HG03558 (cell line): ENCODE results near the gene NUP160.
"Not testable (repeated sequence)": the region's sequence is repeated elsewhere in the genome, so short reads cannot be mapped to it uniquely, and the experiment has no call there.

ENCODE experiments used
- ATAC-seq: cut with Tn5 transposase; IDR thresholded peaks from one replicate; pipeline ENCODE4 v1.9.1; 2021; ENCODE audit warnings: moderate number of reproducible peaks; ENCODE audit not compliant: unreplicated experiment; ENCODE audit errors: extremely low read depth

NUP160 gene

DNA sequence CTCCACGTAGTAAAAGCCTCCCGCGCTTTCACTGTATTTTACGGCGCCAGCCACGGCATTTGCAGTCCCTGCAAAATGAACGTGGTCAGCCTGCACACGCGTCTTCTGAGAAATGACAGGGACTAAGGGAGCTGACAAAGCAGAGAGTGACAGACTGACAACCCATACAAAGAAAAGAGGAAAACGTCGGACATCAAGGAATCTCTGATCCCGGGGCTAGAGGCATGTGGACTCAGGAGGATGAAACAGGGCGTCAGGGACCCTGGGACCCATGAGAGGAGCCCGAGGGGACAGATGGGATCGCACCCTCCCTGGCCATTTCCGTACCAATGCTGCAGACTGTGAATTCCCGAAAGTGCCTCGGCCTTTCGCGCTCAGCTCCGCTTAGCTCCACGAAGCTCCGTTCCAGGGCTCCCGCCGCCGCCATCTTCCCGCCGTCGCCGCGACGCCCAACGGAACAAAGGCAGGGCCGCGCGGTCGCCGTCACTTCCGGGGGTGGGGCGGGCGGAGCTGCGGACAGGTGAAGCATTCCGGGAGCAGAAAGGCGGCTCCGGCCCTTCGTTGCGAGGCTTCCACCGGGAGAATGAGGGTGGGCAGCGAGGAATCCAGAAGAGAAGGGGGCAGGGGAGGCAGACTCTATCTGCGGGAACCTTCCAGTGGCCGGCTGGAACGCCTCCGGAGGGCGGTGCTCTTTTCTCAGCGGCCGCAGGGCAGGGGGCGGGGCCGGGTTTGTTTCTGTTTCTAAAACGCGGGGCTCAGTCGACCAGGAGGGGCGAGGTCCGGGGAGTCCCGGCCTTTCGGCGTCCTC, at the start of gene NUP160:
Gene NUP160 (minus strand): TSS at position 459 of the 808 bp plus-strand sequence. CDS start 32 bp downstream, at position 427.
- ATAC-seq = no peak

DNA sequence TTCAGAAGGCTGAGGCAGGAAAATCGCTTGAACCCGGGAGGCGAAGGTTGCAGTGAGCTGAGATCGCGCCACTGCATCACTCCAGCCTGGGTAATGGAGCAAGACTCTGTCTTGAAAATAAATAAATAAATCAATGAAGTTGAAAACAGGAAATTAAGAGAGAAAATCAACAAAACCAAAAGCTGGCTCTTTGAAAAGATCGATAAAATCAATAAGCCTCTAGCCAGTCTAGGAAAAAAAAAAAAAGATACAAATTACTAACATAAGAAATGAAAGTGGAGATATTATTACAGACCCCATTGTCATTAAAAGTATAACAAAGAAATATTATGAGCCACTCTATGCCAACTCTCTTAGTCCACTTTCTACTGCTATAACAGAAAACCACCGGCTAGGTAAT, 48.0 kb upstream of the NUP160 start:
- ATAC-seq = no peak

- ATAC-seq = no peak
Observed at GRCh38 chr11:47895035-47895434, 46.9 kb upstream of the NUP160 start.

DNA sequence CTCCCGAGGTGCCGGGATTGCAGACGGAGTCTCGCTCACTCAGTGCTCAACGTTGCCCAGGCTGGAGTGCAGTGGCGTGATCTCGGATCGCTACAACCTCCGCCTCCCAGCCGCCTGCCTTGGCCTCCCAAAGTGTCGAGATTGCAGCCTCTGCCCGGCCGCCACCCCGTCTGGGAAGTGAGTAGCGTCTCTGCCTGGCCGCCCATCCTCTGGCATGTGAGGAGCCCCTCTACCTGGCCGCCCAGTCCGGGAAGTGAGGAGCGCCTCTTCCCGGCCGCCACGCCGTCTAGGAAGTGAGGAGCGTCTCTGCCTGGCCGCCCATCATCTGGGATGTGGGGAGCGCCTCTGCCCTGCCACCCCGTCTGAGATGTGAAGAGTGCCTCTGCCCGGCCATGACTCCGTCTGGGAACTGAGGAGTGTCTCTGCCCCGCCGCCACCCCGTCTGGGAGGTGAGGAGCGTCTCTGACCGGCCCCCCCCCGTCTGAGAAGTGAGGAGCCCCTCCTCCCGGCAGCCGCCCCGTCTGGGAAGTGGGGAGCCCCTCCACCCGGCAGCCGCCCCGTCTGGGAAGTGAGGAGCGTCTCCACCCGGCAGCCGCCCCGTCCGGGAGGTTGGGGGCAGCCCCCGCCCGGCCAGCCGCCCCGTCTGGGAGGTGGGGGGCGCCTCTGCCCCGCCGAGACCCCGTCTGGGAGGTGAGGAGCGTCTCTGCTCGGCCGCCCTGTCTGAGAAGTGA, 44.6 kb upstream of the NUP160 start:
- ATAC-seq = not testable (repeated sequence)

- ATAC-seq = no peak
Observed at GRCh38 chr11:47891886-47892285, 43.7 kb upstream of the NUP160 start.

DNA sequence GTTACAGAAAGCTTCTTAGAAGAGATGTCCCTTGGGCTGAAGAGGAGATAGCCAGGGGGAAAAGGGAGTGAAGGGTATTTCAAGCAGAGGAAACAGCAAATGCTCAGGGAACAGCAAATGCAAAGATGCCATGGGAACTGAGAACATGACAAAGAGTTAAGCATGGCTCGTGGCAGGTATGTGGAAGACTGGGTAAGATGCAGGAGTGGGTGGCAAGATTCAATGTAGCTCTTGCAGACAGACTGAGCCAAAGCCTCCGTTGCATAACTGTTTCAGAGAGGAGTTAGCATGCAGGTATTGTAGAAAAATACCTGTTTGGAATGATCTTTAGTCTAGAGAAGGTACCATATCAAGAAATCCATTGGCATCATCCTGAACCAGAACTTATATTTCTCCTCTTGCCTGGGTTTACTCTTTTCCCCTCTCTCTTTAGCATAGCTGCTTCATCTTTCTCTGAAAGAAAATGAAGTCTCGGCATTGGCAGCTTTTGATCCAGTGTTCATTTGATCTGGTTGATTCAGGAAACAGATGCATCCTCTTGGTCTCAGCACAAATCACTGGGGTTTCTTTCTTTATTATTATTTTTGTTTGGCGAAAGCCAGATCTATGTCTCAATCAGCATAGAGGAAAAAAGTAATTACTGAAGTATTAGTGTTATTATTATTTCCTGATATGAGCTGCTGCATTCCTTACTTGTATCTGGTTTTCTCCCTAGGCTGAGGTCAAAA, 41.7 kb upstream of the NUP160 start:
- no peak for ATAC-seq

DNA sequence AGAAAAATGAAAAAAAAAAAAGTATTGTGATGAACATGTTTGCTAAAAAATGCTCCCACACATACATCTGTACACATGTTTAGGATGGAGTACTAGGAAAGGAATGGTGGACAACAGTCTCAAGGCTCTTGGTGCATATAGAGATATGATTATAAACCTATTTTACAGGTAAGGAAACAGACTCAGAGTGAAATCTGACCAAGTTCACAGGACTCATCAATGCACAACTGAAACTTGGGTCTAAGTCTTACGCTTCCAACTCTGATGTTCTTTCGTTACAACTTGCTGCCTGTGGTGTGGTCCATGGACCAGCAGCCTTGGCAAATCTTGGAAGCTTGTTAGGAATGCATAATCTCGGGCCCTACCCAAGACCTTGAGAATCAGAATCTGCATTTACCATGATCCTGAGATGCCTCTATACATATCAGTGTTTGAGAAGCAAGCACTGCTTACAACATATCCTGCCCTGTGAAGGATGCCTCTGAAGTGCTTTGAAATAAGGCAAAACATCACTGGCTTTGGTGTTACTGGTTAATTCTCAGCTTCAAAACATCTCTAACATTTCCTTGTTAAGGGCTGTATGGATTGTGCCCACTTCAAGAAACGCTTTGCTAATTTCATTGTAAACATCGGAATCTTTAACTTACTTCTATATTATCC, 39.9 kb upstream of the NUP160 start:
- ATAC-seq = no peak

DNA sequence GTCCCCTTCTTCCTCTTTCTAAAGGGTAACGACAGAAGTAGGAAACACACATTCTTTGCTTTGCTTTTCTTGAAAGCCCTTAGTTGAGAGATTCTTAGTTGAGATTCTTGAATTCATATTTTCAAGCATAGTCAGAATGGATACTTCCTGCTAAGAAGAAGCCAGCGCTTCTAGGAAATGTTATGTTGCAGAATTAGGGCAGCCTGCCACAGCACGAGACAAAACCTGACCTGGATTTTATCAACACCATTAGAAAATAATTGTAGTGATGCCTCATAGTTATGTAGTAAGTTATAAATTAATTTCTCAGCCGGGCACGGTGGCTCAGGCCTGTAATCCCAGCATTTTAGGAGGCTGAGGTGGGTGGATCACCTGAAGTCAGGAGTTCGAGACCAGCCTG, 37.9 kb upstream of the NUP160 start:
- no peak for ATAC-seq

GRCh38 chr11:47882437-47882836, 34.3 kb upstream of the NUP160 start:
- not testable (repeated sequence) for ATAC-seq

DNA sequence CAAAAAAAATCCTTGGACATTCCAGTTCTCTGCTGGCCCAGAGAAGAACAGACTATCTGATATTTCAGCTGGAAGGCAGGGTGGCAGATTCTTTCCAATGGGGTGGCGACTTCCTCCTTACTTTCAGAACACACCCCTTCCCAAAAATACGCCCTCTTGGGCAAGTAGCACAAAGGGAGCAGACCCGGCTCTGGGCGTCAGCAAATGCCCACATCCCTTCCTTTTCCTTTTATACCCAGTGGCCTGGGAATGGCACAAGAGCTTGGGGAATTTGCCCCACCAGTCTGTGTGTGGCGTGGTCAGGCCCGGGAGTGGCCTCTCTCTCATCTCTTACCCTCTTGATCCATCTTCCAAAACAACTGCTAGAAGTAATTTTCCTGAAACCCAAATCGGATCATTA, 33.0 kb upstream of the NUP160 start:
- no peak for ATAC-seq

DNA sequence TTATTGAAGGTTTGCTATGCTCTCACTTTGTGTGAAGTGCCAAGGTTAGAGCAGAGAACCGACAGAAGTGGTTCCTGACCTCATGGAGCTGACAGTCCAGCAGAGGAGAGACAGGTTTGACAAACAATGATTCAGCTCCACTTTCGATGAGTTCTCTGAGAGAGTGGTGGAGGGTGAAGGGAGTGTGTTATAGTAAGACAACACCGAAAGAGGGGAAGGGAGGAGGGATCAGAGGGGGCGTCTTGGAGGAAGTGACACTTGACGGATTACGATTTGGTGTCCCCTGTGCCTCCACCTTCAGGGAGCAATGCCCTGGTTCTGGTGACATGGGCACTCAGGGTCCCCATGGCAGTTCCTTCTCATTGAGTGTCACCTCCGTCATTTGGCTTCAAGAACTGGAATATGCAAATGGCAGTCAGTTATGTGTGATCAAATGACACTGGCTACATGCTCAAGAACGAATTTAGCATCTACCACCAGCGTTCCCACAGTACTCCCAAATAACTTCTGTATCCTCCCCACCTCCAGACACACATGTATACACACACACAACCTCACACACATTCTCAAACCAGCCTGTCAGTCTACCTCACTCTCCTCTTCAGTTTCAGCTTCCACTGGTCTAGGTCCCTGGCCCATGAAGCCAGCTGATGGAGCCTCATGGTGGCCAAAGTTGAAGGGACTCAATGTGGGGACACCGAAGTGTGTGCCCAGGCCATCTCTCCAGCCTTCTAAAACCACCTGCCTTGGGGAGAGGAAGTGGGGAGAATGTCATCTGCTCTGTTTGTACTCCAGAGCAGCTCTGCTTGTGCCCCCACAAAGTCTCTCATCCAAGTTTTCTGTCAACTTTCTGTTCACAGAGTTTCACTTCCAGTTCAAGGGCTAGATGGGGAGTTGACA, 31.4 kb upstream of the NUP160 start:
- no peak for ATAC-seq

GRCh38 chr11:47875858-47876257, 27.7 kb upstream of the NUP160 start:
- ATAC-seq = not testable (repeated sequence)

DNA sequence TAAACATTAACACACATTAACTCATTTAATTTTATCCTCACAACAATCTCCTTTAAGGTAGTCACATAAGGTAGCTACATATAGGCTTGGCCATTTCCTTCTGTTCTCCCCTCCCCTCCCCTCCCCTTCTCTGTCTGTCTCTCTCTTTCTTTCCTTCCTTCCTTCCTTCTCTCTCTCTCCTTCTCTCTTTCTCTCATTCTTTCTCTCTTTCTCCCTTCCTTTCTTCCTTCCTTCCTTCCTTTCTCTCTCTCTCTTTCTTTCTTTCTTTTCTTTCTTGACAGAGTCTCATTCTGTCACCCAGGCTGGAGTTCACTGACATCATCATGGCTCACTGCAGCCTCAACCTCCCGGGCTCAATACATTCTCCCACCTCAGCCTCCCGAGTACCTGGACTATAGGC, 22.3 kb upstream of the NUP160 start:
- no peak for ATAC-seq

- no peak for ATAC-seq
Observed at GRCh38 chr11:47869544-47870393, 21.6 kb upstream of the NUP160 start.

DNA sequence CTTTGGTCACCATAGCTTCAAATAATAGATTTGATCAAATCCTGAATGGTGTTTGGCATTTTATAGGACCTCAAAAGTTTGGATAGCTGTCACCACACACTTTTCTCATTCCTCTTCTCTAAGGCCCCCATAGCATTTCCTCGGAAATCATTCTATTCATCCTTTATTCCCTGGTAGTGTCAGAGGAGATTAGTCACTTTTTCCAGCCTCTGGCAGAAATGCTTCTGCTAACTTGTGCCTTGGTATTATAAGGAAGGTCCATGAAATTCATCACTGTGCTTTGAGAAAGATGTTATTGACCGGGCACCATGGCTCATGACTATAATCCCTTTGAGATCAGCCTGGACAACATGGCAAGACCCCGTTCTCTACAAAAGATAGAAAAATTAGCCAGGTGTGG, 19.7 kb upstream of the NUP160 start:
- no peak for ATAC-seq

DNA sequence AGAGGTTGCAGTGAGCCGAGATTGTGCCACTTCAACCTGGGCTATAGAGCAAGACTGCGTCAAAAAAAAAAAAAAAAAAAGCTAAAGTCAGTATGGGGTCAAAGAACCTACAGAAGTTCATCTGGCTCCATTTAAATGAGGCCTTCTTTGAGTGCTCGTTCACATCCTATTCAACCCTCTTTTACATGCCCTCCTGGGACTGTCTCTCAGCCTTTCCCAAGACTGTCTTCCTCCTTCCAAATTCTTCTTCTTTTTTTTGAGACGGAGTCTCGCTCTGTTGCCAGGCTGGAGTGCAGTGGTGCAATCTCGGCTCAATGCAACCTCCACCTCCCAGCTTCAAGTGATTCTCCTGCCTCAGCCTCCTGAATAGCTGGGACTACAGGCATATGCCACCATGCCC, 18.7 kb upstream of the NUP160 start:
- ATAC-seq = not testable (repeated sequence)

- ATAC-seq = no peak
Observed at GRCh38 chr11:47864901-47865300, 16.8 kb upstream of the NUP160 start.

- ATAC-seq = no peak
Observed at GRCh38 chr11:47863898-47864430, 15.8 kb upstream of the NUP160 start.
